ENCODE measurements around the gene ITIH3. TPM values are rescaled to one million over a fixed set of nuclear protein-coding genes. Genes with fewer than 3 reads are reported as not detected.

The ITIH3 gene
- total and polyA plus RNA-seq, 10 of the 15 experiments (the other 5 are each of a cell fraction or from before 2014, with no cell fraction given): 0.07 to 0.17 (median 0.15) TPM; not detected in 7

DNA sequence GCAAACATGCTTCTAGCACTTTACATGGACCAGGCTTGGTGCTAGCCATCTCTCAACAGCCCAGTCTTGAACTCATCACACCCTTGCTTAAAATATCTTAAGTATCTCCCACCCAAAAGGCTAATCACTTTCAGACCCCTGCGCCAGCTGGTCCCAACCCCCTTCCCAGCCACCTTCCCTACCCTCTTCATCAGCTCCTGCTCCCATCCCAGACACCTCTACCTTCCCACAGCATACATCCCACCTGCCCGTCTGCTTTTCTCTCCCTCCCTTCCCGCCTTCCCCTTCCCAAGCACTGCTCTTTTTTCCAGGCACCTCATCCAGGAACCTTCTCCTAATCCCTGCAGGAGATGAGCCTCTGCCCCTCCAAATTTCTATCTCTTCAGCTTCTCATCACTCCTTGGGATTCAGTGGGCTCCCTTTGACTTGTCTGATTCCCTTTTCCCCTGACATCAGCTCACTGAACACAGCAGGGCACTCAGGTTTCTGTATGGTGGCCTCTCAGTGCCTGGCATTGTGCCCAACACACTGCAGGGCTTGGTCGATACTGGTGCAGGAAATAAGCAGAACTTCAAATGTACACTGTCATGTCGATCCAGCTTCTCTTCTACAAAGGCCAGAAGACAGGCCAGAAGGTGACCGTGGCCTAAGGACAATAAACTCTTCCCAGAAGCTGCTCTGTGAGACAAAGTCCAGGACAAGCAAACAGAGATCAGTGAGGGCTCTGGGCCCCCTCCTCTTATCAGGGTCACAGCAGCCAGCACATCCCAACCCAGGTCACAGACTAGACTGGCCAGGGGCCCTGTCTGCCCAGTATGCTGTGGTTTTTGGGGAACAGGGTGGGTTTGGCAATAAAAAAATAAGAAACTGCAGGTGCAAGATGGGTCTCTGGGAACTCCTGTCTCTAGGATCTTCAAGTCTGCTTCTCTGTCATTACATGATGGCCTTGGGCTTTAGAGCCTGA lies 19.4 kb upstream of the ITIH3 start:
- Histone ChIP-seq H3K4me2 (ENCODE audit: control insufficient read depth, insufficient read depth) (no peak overlapping the region), H3K4me3 (no peak overlapping the region), H3K79me2 (ENCODE audit: control insufficient read depth, insufficient read depth, low read length) (peaks cover 2% of the 10 kb centered on the region; the same call in 1 of the 2 replicates), H3K4me1 (ENCODE audit: control insufficient read depth, insufficient read depth, low read length) (peaks cover 11% of the 10 kb centered on the region), H4K20me1 (ENCODE audit: control insufficient read depth, insufficient read depth) (no peaks in the 10 kb centered on the region), H3K36me3 (ENCODE audit: control insufficient read depth in 2 of 2, insufficient read depth in 2 of 2, low read length in 1 of 2) (no peaks in the 10 kb centered on the region), H2AFZ (ENCODE audit: control insufficient read depth, low read depth, low read length) (no peak overlapping the region), H3K9ac (ENCODE audit: control insufficient read depth, insufficient read depth, low read length) (no peak overlapping the region), H3K9me3 (replicated peaks; ENCODE audit: control insufficient read depth, insufficient read depth, low read length) (no peaks in the 10 kb centered on the region), H3K27me3 (replicated peaks in 1 of 2; ENCODE audit: control insufficient read depth in 2 of 2, insufficient read depth in 2 of 2, low read length in 1 of 2) (no peaks in the 10 kb centered on the region), H3K27ac (ENCODE audit: control insufficient read depth, insufficient read depth) (no peak overlapping the region)
- ChIA-PET RAD21 (ENCODE audit: unreplicated experiment) (no interaction called here), CTCF (no interaction called here), POLR2A (no interaction called here), SMC1A (ENCODE audit: uncharacterized antibody, unreplicated experiment) (no interaction called here)
- FAIRE-seq (no peak), DNase-seq (ENCODE audit: low read depth, low spot score) (no peak), ATAC-seq (no peak)
- intact Hi-C loops (cut with micrococcal nuclease; ENCODE audit: unreplicated experiment): no loop called here
- 34% methylated on average over 6 of the region's 6 CpGs for WGBS (ENCODE audit: insufficient coverage, insufficient replicate concordance, low lambda C conversion rate, missing lambda C conversion rate)
- no TSS peak for BruUV-seq (replicated peaks)
- in situ Hi-C loops (cut with MboI): no loop called here
- TF ChIP-seq ZNF217 (IDR thresholded peaks at IDR 0.05): no peak
- TF ChIP-seq KLF5 (IDR thresholded peaks at IDR 0.05; ENCODE audit: partially characterized antibody): no peak
- no peak for TF ChIP-seq NFYA (IDR thresholded peaks at IDR 0.05; ENCODE audit: borderline replicate concordance, low read depth, low read length)
- TF ChIP-seq EP300 (IDR thresholded peaks at IDR 0.05; ENCODE audit: borderline replicate concordance in 1 of 2, control insufficient read depth in 1 of 2, low read depth in 2 of 2, low read length in 2 of 2): no peak
- TF ChIP-seq, protein P1, sequence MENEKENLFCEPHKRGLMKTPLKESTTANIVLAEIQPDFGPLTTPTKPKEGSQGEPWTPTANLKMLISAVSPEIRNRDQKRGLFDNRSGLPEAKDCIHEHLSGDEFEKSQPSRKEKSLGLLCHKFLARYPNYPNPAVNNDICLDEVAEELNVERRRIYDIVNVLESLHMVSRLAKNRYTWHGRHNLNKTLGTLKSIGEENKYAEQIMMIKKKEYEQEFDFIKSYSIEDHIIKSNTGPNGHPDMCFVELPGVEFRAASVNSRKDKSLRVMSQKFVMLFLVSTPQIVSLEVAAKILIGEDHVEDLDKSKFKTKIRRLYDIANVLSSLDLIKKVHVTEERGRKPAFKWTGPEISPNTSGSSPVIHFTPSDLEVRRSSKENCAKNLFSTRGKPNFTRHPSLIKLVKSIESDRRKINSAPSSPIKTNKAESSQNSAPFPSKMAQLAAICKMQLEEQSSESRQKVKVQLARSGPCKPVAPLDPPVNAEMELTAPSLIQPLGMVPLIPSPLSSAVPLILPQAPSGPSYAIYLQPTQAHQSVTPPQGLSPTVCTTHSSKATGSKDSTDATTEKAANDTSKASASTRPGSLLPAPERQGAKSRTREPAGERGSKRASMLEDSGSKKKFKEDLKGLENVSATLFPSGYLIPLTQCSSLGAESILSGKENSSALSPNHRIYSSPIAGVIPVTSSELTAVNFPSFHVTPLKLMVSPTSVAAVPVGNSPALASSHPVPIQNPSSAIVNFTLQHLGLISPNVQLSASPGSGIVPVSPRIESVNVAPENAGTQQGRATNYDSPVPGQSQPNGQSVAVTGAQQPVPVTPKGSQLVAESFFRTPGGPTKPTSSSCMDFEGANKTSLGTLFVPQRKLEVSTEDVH (IDR thresholded peaks at IDR 0.05; ENCODE audit: low read depth, partially characterized antibody): no peak
- no peak for TF ChIP-seq BRCA1 (IDR thresholded peaks at IDR 0.05; ENCODE audit: low read depth, low read length)
- TF ChIP-seq EGR1 (IDR thresholded peaks at IDR 0.05; ENCODE audit: borderline replicate concordance in 1 of 2, low read depth in 2 of 2, low read length in 2 of 2): no peak
- no peak for TF ChIP-seq STAT1 (conservative IDR thresholded peaks at IDR 0.05)
